Central memory CD8-positive, alpha-beta T cell (primary cell): ENCODE measurements around the gene ALKBH8.
"Not testable (repeated sequence)": the region's sequence is repeated elsewhere in the genome, so short reads cannot be mapped to it uniquely, and the experiment has no call there.

ENCODE experiments used
- ATAC-seq: fragments of 150-1000 bp; cut with Tn5 transposase; replicated peaks from 2 replicates; pipeline ENCODE4 v1.10.0; 2022; ENCODE audit warnings: mild to moderate bottlenecking, moderate FRiP score, moderate number of reproducible peaks; ENCODE audit not compliant: poor library complexity, severe bottlenecking; ENCODE audit errors: extremely low read depth
- DNase-seq, 2 donors: peaks; one replicate each; pipeline ENCODE4 v3.0.0; 2021; ENCODE audit warnings: low spot score in 2 of 2
- H3K27ac Mint-ChIP-seq: one replicate; pipeline ENCODE4 v1.8.0; 2022; ENCODE audit warnings: low read depth, mild to moderate bottlenecking, moderate library complexity, mixed read lengths
- H3K27me3 Mint-ChIP-seq: one replicate; pipeline ENCODE4 v1.8.0; 2022; ENCODE audit warnings: mixed read lengths
- H3K36me3 Mint-ChIP-seq: one replicate; pipeline ENCODE4 v1.8.0; 2022; ENCODE audit warnings: mild to moderate bottlenecking, moderate library complexity, mixed read lengths; ENCODE audit not compliant: insufficient read depth
- H3K4me1 Mint-ChIP-seq: one replicate; pipeline ENCODE4 v1.8.0; 2022; ENCODE audit warnings: mixed read lengths
- H3K4me3 Mint-ChIP-seq: one replicate; pipeline ENCODE4 v1.8.0; 2022; ENCODE audit warnings: mild to moderate bottlenecking, moderate library complexity, mixed read lengths
- H3K9me3 Mint-ChIP-seq: one replicate; pipeline ENCODE4 v1.8.0; 2022; ENCODE audit warnings: mixed read lengths

Gene ALKBH8

GRCh38 chr11:107566569-107566968 lies 1.0 kb upstream of the ALKBH8 start:
- DNase-seq (no peak), ATAC-seq (no peak)
- H3K36me3 Mint-ChIP-seq, result peaks cover 4% of the 10 kb centered on the region
- H3K4me3 Mint-ChIP-seq, result peak overlapping the region; percentile 97
- H3K4me1 Mint-ChIP-seq, result peaks cover 36% of the 10 kb centered on the region
- H3K27me3 Mint-ChIP-seq, result no peaks in the 10 kb centered on the region
- H3K27ac Mint-ChIP-seq, result peak overlapping the region; percentile 92
- H3K9me3 Mint-ChIP-seq, result no peaks in the 10 kb centered on the region

- Mint-ChIP-seq H3K27ac (peak overlapping the region; percentile 92), H3K4me1 (peaks cover 36% of the 10 kb centered on the region), H3K4me3 (peak overlapping the region; percentile 97)
- H3K9me3 Mint-ChIP-seq, H3K36me3 Mint-ChIP-seq, DNase-seq, ATAC-seq, H3K27me3 Mint-ChIP-seq: not testable (repeated sequence)
Measured at GRCh38 chr11:107565955-107566501, 493 bp upstream of the ALKBH8 start.

DNA sequence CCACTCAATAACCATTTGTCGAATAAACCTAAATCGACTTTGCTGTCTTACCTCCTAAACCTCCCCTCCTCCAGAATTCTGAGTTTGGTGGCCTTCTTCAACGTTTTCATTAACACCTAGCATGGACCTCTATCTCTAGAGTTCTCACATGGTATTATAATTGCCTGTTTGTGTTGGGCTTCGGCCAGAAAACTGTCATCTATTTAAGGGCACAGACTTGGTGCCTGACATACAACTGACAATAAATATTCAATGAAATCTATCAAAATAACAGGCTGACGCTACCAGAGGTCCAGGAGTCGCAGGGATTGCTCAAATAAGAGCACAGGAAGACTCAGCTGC lies 687 bp downstream of the ALKBH8 start:
- DNase-seq, result no peak
- H3K9me3 Mint-ChIP-seq, result no peaks in the 10 kb centered on the region
- H3K27me3 Mint-ChIP-seq, result no peaks in the 10 kb centered on the region
- peak overlapping the region; percentile 97 for H3K4me3 Mint-ChIP-seq
- ATAC-seq, result no peak
- H3K4me1 Mint-ChIP-seq, result peaks cover 36% of the 10 kb centered on the region
- peaks cover 7% of the 10 kb centered on the region for H3K36me3 Mint-ChIP-seq
- H3K27ac Mint-ChIP-seq, result peak overlapping the region; percentile 92

- ATAC-seq, result no peak
- peaks cover 36% of the 10 kb centered on the region for H3K4me1 Mint-ChIP-seq
Measured at GRCh38 chr11:107563702-107564101, 1.8 kb downstream of the ALKBH8 start.

DNA sequence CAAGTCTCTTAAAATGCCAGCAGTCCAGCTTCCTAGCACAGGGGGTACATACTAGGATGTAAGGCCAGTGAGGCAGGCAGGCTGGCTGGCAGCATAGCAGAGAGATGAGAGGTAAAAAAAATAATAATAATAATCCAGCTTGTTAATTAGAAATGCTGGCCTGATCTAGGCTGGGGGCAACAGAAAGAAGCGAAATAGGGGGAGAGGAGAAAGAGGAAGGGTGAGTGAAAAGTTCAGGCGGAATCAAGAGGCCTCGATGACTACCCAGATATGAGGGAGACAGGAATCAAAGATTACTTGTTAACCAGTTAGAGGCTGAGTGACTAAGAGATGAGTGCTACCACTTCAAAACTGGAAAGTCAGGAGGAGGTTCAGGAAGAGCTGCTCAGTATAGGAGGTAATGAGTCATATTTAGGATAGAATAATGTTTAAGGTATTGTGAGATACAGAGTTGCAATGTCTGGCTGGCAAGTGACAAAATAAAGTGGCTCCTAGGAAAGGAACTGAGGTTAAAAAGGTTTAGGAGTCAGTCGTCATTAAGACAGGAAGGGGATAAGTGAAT lies 2.8 kb downstream of the ALKBH8 start:
- no peak for DNase-seq
- H3K27me3 Mint-ChIP-seq, result no peaks in the 10 kb centered on the region
- H3K4me1 Mint-ChIP-seq, result peaks cover 36% of the 10 kb centered on the region
- peak overlapping the region; percentile 80 for H3K27ac Mint-ChIP-seq
- no peaks in the 10 kb centered on the region for H3K9me3 Mint-ChIP-seq
- H3K4me3 Mint-ChIP-seq, result no peak overlapping the region
- H3K36me3 Mint-ChIP-seq, result peaks cover 10% of the 10 kb centered on the region
- no peak for ATAC-seq

More at GRCh38 chr11:107563702-107564101, 1.8 kb downstream of the ALKBH8 start:
- H3K27ac Mint-ChIP-seq, result no peak overlapping the region
- H3K27me3 Mint-ChIP-seq, result no peaks in the 10 kb centered on the region
- no peak for DNase-seq
- peaks cover 10% of the 10 kb centered on the region for H3K36me3 Mint-ChIP-seq
- no peaks in the 10 kb centered on the region for H3K9me3 Mint-ChIP-seq
- no peak overlapping the region for H3K4me3 Mint-ChIP-seq

- Mint-ChIP-seq H3K4me1 (peaks cover 35% of the 10 kb centered on the region), H3K36me3 (peaks cover 11% of the 10 kb centered on the region), H3K27me3 (no peaks in the 10 kb centered on the region), H3K9me3 (no peaks in the 10 kb centered on the region), H3K27ac (no peak overlapping the region), H3K4me3 (no peak overlapping the region)
- DNase-seq (no peak), ATAC-seq (no peak)
Measured at GRCh38 chr11:107561688-107562087, 3.8 kb downstream of the ALKBH8 start.

DNA sequence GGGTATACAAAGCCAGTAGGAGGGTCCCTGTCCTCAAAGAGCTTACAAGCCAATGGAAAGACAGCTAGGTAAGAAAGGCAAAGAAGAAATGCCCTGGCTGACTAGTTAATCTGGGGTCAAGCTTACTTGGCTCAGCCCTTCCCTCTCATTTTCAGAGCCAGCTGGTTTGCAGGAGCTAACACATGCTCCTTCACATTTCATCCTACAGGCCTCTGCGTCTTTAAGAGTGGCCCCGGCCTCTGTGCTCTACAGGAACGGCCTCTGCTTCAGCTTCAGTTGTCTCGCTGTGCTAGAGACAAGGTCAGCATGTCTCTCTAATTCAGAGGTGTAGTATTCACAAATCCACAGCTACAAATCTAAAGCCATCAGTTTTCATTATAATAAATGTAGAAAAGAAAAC lies 15.2 kb downstream of the ALKBH8 start:
- Mint-ChIP-seq H3K27ac (no peak overlapping the region), H3K36me3 (peaks cover 46% of the 10 kb centered on the region), H3K4me3 (no peak overlapping the region), H3K9me3 (no peaks in the 10 kb centered on the region), H3K27me3 (no peaks in the 10 kb centered on the region), H3K4me1 (no peaks in the 10 kb centered on the region)
- DNase-seq, result no peak
- no peak for ATAC-seq

- Mint-ChIP-seq H3K27ac (no peak overlapping the region), H3K36me3 (peaks cover 46% of the 10 kb centered on the region), H3K4me1 (no peaks in the 10 kb centered on the region), H3K9me3 (no peaks in the 10 kb centered on the region), H3K27me3 (no peaks in the 10 kb centered on the region), H3K4me3 (no peak overlapping the region)
- ATAC-seq (no peak), DNase-seq (no peak)
Measured at GRCh38 chr11:107549954-107550285, 15.6 kb downstream of the ALKBH8 start.

DNA sequence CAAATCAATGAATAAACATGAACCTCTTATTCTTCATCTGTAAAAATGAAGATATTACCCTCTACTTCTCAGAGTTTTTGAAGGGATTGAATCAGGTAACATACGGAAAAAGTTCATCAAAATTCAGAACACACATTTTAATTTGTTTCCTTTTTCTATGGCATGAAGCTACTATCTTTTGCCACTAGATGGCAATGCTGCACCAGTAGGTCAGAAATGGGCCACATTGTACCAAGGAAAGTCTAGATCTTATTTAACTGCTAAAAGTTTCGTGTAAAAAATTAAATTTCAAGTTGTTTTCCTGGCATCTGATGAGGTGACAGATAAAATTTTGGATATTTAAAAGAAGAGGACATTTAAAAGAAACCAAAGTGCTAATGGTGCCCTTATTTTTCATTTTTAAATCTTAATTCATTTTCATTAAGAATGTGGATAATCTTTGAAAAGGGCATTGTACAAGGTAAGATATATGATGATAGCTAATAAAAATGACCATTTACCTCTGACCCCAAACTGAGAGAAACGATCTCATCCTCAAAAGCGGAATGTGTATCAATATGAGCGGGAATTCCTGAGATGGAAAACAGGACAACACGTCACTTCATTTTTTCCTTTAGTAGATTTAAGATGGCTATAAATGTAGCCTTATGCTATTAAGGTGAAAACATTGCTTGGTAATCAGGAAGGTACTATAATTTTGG lies 16.1 kb downstream of the ALKBH8 start:
- Mint-ChIP-seq H3K36me3 (peaks cover 50% of the 10 kb centered on the region), H3K4me1 (no peaks in the 10 kb centered on the region), H3K9me3 (no peaks in the 10 kb centered on the region), H3K27ac (no peak overlapping the region), H3K27me3 (no peaks in the 10 kb centered on the region), H3K4me3 (no peak overlapping the region)
- DNase-seq (no peak), ATAC-seq (peak; percentile 32)

DNA sequence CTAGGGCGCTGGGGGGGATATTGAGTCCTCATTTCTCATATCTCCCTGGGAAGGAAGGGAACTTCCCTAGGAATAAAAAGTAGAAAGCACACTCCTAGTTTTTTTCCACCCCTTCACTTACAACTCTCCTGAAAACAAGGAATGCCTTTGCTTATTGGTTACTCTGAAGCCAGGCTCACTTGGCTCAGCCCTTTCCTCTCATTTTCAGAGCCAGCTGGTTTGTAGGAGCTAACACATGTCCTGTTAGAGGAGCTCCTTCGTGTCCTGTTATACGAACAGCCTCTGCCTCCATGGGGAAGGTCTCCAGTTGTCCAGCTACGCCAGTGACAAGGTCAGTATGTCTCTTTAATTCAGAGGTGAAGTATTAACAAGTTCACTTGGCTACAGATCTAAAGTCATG lies 17.6 kb downstream of the ALKBH8 start:
- Mint-ChIP-seq H3K4me1 (no peaks in the 10 kb centered on the region), H3K9me3 (no peaks in the 10 kb centered on the region), H3K27ac (no peak overlapping the region), H3K36me3 (peaks cover 41% of the 10 kb centered on the region), H3K27me3 (no peaks in the 10 kb centered on the region), H3K4me3 (no peak overlapping the region)
- DNase-seq, result no peak
- no peak for ATAC-seq

- H3K27ac Mint-ChIP-seq, result no peak overlapping the region
- DNase-seq, result no peak
- no peak for ATAC-seq
- no peak overlapping the region for H3K4me3 Mint-ChIP-seq
- H3K9me3 Mint-ChIP-seq, result no peaks in the 10 kb centered on the region
- peaks cover 8% of the 10 kb centered on the region for H3K4me1 Mint-ChIP-seq
- H3K36me3 Mint-ChIP-seq, result peaks cover 36% of the 10 kb centered on the region
- H3K27me3 Mint-ChIP-seq, result no peaks in the 10 kb centered on the region
Measured at GRCh38 chr11:107545101-107545514, 20.4 kb downstream of the ALKBH8 start.

- Mint-ChIP-seq H3K4me1 (peaks cover 8% of the 10 kb centered on the region), H3K9me3 (no peaks in the 10 kb centered on the region), H3K36me3 (peaks cover 19% of the 10 kb centered on the region), H3K27ac (no peak overlapping the region), H3K4me3 (no peak overlapping the region), H3K27me3 (no peaks in the 10 kb centered on the region)
- ATAC-seq (no peak), DNase-seq (no peak)
Measured at GRCh38 chr11:107538821-107539220, 26.7 kb downstream of the ALKBH8 start.

- Mint-ChIP-seq H3K36me3 (peaks cover 19% of the 10 kb centered on the region), H3K9me3 (no peaks in the 10 kb centered on the region), H3K4me3 (no peak overlapping the region), H3K4me1 (peaks cover 8% of the 10 kb centered on the region), H3K27me3 (no peaks in the 10 kb centered on the region), H3K27ac (no peak overlapping the region)
- ATAC-seq, result no peak
- DNase-seq, result no peak
Measured at GRCh38 chr11:107538239-107538638, 27.3 kb downstream of the ALKBH8 start.
